ENCODE results near the gene ZNF841. TPM values are rescaled to one million over a fixed set of nuclear protein-coding genes. Genes with fewer than 3 reads are reported as not detected.

ZNF841 gene
- total and polyA plus RNA-seq, 2 of the 13 experiments (the other 11 are each of a cell fraction or from before 2014, with no cell fraction given): 6.2 to 14.2 TPM

GRCh38 chr19:52028027-52028779, 67.4 kb downstream of the ZNF841 start, which contains the start of gene ZNF614 (continued):
- TF ChIP-seq SNAPC4 (CRISPR knock-in tag; IDR thresholded peaks at IDR 0.05) (peak; percentile 87), HCFC1 (IDR thresholded peaks at IDR 0.05; ENCODE audit: low read depth, low read length) (peak; percentile 82), ATF4 (CRISPR knock-in tag; IDR thresholded peaks at IDR 0.05) (peak in 1 of 2 experiments; percentile 70; a peak in 2 of 4 replicates), CSRNP1 (CRISPR knock-in tag; IDR thresholded peaks at IDR 0.05) (peak; percentile 86), ZNF747 (CRISPR knock-in tag; IDR thresholded peaks at IDR 0.05; ENCODE audit: borderline replicate concordance) (peak; percentile 94; the same call in 1 of the 2 replicates), ZZZ3 (CRISPR knock-in tag; IDR thresholded peaks at IDR 0.05; ENCODE audit: borderline replicate concordance) (peak; percentile 94), ZSCAN31 (CRISPR knock-in tag; IDR thresholded peaks at IDR 0.05; ENCODE audit: low read depth) (peak; percentile 95), ZNF501 (CRISPR knock-in tag; IDR thresholded peaks at IDR 0.05) (peak; percentile 95), ZNF180 (CRISPR knock-in tag; IDR thresholded peaks at IDR 0.05; ENCODE audit: borderline replicate concordance, low read depth) (no peak), ZNF678 (CRISPR knock-in tag; IDR thresholded peaks at IDR 0.05) (peak; percentile 80; the same call in 1 of the 2 replicates), ZBTB49 (CRISPR knock-in tag; IDR thresholded peaks at IDR 0.05; ENCODE audit: borderline replicate concordance) (0 out of 2 replicates have a peak, but pooled peaks have one; percentile 7), TARDBP (CRISPR knock-in tag; IDR thresholded peaks at IDR 0.05) (peak; percentile 85), DR1 (CRISPR knock-in tag; IDR thresholded peaks at IDR 0.05) (peak; percentile 65), ZBTB26 (CRISPR knock-in tag; IDR thresholded peaks at IDR 0.05; ENCODE audit: borderline replicate concordance) (peak; percentile 67; the same call in 1 of the 2 replicates), BRCA1 (CRISPR knock-in tag; IDR thresholded peaks at IDR 0.05) (no peak), ZSCAN30 (CRISPR knock-in tag; IDR thresholded peaks at IDR 0.05) (0 out of 2 replicates have a peak, but pooled peaks have one; percentile 44), ETV6 (CRISPR knock-in tag; conservative IDR thresholded peaks at IDR 0.05) (0 out of 2 replicates have a peak, but pooled peaks have one; percentile 37)

All from HepG2 (cell line).